Aorta (tissue), 5 donors: ENCODE results near the gene KIAA0408. TPM values are rescaled to one million over a fixed set of nuclear protein-coding genes. Genes with fewer than 3 reads are reported as not detected.

Experiments
- ATAC-seq: fragments of 200-7000 bp; cut with Tn5 transposase; one replicate; pipeline ENCODE4 v1.9.1; 2022; ENCODE audit warnings: moderate library complexity; ENCODE audit not compliant: low FRiP score
- DNase-seq, 2 donors: peaks; one replicate each; pipeline ENCODE4 v3.0.0-alpha.2; 2020
- H3K27ac ChIP-seq, 2 donors: one replicate each; pipeline ENCODE4 v1.5.1; 2013; ENCODE audit warnings: low read length in 2 of 2, mild to moderate bottlenecking in 2 of 2, moderate library complexity in 2 of 2, control low read depth in 1 of 2, inconsistent platforms in 1 of 2, low read depth in 1 of 2
- H3K27me3 ChIP-seq, 2 donors: one replicate each; pipeline ENCODE4 v1.6.1; 2013; ENCODE audit warnings: control low read depth in 1 of 2, low read length in 1 of 2, mild to moderate bottlenecking in 1 of 2, moderate library complexity in 1 of 2; ENCODE audit not compliant: insufficient read depth in 2 of 2, control insufficient read depth in 1 of 2
- H3K36me3 ChIP-seq, 2 donors: one replicate each; pipeline ENCODE4 v1.6.1; 2013; ENCODE audit warnings: control low read depth in 1 of 2, low read length in 1 of 2, mild to moderate bottlenecking in 1 of 2; ENCODE audit not compliant: insufficient read depth in 2 of 2, control insufficient read depth in 1 of 2
- H3K4me1 ChIP-seq, 2 donors: one replicate each; pipeline ENCODE4 v1.6.1; 2013; ENCODE audit warnings: low read length in 2 of 2, control low read depth in 1 of 2, mild to moderate bottlenecking in 1 of 2, moderate library complexity in 1 of 2; ENCODE audit not compliant: insufficient read depth in 2 of 2, control insufficient read depth in 1 of 2
- H3K4me3 ChIP-seq, 2 donors: one replicate each; pipeline ENCODE4 v1.5.1; 2013; ENCODE audit warnings: low read length in 2 of 2, control low read depth in 1 of 2, mild to moderate bottlenecking in 1 of 2
- H3K9me3 ChIP-seq: one replicate; pipeline ENCODE4 v1.6.1; 2013; ENCODE audit warnings: mild to moderate bottlenecking, low read length; ENCODE audit not compliant: control insufficient read depth
- WGBS, 2 donors: extraction: QIAGEN DNeasy Blood & Tissue Kit; methylation state at CpG; one replicate each; pipeline ENCODE4 v1.1.7; 2013; 5-methylcytosine and 5-hydroxymethylcytosine counted together
- intact Hi-C, 2 donors: fragments of 100-400 bp; cut with DNase I; formaldehyde crosslinking; loops; one replicate each; pipeline versions ENCODE4 v1.14.2 to v1.15.0; 2022
- polyA plus RNA-seq, 2 donors: library from polyadenylated mRNA; stranded (reverse); fragments of 200-250 nt; gene quantifications; one replicate each; pipeline ENCODE4 v1.2.3, GENCODE V29; 2013
- total RNA-seq, 2 donors: library from RNA; stranded (reverse); fragmentation: NEBNext Ultra II Directional; extraction: Animal tissue kit (Norgen Biotek cat#: 25700); gene quantifications; one replicate each; pipeline ENCODE4 v1.2.1, GENCODE V29; 2021
- donor health status: healthy with polysubstance abuse.
- donor health status: Bipolar disorder and iron deficiency.
- donor health status: DM: no; HTN: no; CAD: no.
- donor health status: DM: no; HTN: no; CAD: no.
- donor health status: DM: yes; HTN: yes; CAD: no.

KIAA0408 gene
- total and polyA plus RNA-seq, 4 donors, result 0.63 to 6.2 (median 3.1) TPM

DNA sequence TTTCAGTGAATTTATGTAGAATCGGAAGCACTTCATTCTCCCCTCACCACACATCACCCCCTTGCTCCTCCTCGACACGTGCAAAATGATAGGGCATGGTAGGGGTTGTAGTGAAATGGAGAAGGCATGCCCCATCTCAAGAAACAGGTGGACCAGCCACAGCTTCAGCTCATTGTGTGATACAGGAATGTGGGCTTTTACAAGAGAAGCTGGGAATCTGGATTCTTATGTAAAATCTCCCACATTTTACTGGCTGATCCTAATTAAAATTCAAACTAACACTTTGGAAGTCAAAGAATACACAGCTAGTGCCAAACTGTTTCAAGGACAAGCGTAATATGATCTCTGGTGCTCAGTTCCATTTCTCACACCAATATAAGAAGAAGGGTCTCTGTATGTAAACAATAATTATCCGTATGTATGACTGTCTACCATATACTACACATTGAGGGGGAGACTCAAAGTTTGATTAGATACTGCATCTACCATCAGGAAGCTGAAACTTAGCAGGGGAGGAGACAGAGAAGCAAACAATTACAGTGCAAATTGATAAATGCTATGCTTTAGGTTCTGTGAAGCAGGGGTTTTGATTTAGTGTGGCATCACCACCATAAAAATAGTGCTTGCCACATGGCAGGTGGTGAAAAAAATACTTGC lies 24.3 kb upstream of the KIAA0408 start:
- intact Hi-C loops, result no loop called here
- Histone ChIP-seq H3K27ac (no peak overlapping the region), H3K36me3 (no peaks in the 10 kb centered on the region), H3K9me3 (no peaks in the 10 kb centered on the region), H3K4me3 (no peak overlapping the region), H3K27me3 (no peaks in the 10 kb centered on the region), H3K4me1 (no peaks in the 10 kb centered on the region)
- ATAC-seq, result no peak
- DNase-seq, result no peak
- WGBS, 2 donors, result 57 to 73% methylated on average over 5 of the region's 5 CpGs

DNA sequence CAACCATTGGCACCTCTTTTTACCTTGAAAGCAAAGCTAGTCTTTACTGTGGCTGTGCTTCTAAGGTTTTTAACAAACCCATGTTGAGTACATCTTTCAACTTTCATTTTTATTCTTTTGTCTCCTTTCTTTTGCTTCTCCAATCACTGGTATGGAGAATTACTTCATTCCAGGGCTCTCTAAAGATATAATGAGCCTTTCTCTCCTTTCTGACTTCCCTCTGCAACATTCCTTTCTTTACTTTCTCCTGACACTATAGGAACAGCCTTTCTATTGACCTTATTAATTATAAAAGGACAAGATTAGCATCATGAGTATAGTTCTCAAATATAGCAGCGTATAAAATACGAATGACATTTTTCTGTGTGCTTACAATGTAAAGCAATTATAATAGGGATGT lies 23.1 kb upstream of the KIAA0408 start:
- intact Hi-C loops, result no loop called here
- H3K4me3 ChIP-seq, result no peak overlapping the region
- no peaks in the 10 kb centered on the region for H3K36me3 ChIP-seq
- H3K27ac ChIP-seq, result no peak overlapping the region
- H3K27me3 ChIP-seq, result no peaks in the 10 kb centered on the region
- WGBS, 2 donors, result 88 to 92% methylated on average over 2 of the region's 2 CpGs
- H3K4me1 ChIP-seq, result no peaks in the 10 kb centered on the region
- no peaks in the 10 kb centered on the region for H3K9me3 ChIP-seq
- no peak for ATAC-seq
- DNase-seq, result no peak

DNA sequence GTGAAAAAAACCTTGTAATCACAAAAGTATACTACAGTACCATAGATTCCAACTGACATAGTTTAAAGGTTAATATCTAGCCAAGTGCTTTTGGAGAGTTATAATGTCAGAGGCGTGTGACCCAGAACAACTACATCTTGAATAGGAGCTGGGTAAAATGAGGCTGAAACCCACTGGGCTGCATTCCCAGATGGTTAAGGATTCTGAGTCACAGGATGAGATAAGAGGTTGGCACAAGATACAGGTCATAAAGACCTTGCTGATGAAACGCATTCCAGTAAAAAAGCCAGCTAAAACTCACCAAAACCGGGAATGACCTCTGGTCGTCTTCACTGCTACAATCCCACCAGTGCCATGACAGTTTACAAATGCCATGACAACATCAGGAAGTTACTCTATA lies 22.4 kb upstream of the KIAA0408 start:
- Histone ChIP-seq H3K4me1 (no peaks in the 10 kb centered on the region), H3K9me3 (no peaks in the 10 kb centered on the region), H3K27me3 (no peaks in the 10 kb centered on the region), H3K36me3 (no peaks in the 10 kb centered on the region), H3K27ac (no peak overlapping the region), H3K4me3 (no peak overlapping the region)
- intact Hi-C loops, result no loop called here
- 4 to 9% methylated on average over 4 of the region's 4 CpGs for WGBS, 2 donors
- DNase-seq (no peak), ATAC-seq (no peak)

DNA sequence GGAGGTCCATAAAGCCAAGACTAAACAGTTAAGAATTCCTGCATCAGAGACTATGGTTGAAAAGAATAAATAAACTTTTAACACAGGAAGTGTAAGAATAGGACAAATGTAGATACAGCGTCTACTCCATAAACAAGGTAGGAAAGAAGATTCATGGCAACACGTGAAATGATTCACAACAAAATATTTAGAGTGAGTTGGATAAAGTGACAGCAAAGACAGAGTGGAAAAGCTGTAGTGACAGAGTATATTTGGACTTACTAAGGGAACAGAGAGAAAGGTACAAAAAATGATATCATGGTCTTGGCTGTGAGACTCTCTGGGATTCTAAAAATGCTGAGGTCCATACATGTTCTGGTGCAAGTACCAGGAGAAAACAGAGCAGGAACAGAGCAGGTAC lies 21.9 kb upstream of the KIAA0408 start:
- DNase-seq, result no peak
- no peaks in the 10 kb centered on the region for H3K36me3 ChIP-seq
- H3K9me3 ChIP-seq, result no peaks in the 10 kb centered on the region
- no peaks in the 10 kb centered on the region for H3K27me3 ChIP-seq
- intact Hi-C loops, result no loop called here
- WGBS, 2 donors, result 18 to 21% methylated on average over 2 of the region's 2 CpGs
- no peak overlapping the region for H3K4me3 ChIP-seq
- no peaks in the 10 kb centered on the region for H3K4me1 ChIP-seq
- no peak for ATAC-seq
- no peak overlapping the region for H3K27ac ChIP-seq

DNA sequence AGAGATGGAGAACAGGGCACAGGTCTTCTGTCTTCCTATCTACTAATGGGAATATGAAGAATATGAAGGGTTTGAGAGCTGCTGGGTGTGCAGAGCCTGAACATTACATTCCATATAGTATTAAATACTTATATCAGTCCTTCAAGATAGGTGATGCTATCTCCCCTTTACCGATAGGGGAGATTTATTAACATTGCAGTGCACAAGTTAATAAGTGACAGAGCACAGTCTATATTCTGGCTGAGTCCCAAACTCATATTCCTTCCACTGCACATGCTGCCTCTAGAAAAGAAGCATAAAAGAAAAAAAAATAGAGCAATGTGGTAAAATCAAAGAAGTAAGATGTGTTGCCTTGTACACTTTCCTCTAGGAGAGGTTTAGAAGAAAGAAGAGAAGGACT lies 18.5 kb upstream of the KIAA0408 start:
- Histone ChIP-seq H3K27ac (no peak overlapping the region), H3K36me3 (no peaks in the 10 kb centered on the region), H3K4me3 (no peak overlapping the region), H3K9me3 (no peaks in the 10 kb centered on the region), H3K4me1 (no peaks in the 10 kb centered on the region), H3K27me3 (no peaks in the 10 kb centered on the region)
- no peak for DNase-seq
- intact Hi-C loops, result no loop called here
- 86 to 94% methylated on average over 1 of the region's 1 CpG for WGBS, 2 donors
- no peak for ATAC-seq

DNA sequence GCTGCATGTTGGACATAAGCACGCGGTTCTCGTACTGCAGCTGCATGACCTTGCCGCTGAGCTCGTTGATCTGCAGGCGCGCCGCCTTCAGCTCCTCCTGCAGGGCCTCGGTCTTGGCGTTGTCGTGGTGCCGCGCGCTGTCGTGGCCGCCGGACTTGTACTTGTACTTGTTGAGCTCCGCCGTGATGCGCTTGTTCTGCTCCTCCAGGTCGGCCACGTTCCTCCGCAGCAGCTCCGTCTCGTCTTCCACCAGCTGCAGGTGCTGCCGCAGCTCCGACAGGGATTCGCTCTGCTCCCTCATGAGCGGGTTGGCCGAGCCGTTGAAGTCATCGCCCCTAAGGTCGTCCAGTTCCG lies 16.6 kb upstream of the KIAA0408 start:
- intact Hi-C loops, result no loop called here
- no peaks in the 10 kb centered on the region for H3K9me3 ChIP-seq
- no peaks in the 10 kb centered on the region for H3K4me1 ChIP-seq
- DNase-seq (peak; percentile 44 to 77), ATAC-seq (no peak)
- H3K36me3 ChIP-seq, result no peaks in the 10 kb centered on the region
- H3K27me3 ChIP-seq, result no peaks in the 10 kb centered on the region
- no peak overlapping the region for H3K4me3 ChIP-seq
- 80 to 85% methylated on average over 34 of the region's 34 CpGs for WGBS, 2 donors
- H3K27ac ChIP-seq, result no peak overlapping the region

DNA sequence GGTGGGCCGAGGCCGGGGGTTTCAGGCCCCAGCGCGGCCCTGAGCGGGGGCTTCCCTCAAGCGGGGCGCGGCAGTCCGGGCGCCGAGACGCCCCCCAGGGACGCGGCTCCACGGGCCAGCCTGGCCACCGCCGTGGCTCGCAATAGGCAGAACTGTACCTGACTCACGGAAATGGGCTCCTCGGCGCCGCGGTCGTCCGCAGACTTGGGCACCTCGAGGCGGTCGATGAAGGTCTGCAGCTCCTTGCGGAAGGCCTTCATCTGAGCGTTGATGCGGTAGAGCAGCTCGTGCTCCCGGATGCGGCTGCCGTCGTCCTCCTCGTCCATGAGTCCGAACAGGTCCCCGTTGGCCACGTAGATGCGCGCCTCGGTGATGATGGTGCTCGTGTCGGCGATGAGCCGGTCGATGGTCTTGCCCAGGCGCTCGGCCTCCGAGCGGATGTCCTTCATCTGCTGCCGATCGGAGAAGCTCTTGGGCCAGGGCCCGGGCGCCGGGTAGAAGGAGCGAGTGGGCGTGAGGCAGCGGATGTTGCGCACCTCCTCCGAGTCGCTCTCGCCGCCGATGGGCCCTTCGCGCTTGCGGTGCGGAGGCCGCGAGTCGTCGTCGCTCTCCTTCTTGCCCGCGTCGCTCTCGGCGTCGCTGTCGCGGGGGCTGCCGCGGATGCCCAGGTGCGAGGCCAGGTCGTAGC lies 16.1 kb upstream of the KIAA0408 start:
- H3K9me3 ChIP-seq, result no peaks in the 10 kb centered on the region
- peak in 1 of 2 donors; percentile 72 for DNase-seq

DNA sequence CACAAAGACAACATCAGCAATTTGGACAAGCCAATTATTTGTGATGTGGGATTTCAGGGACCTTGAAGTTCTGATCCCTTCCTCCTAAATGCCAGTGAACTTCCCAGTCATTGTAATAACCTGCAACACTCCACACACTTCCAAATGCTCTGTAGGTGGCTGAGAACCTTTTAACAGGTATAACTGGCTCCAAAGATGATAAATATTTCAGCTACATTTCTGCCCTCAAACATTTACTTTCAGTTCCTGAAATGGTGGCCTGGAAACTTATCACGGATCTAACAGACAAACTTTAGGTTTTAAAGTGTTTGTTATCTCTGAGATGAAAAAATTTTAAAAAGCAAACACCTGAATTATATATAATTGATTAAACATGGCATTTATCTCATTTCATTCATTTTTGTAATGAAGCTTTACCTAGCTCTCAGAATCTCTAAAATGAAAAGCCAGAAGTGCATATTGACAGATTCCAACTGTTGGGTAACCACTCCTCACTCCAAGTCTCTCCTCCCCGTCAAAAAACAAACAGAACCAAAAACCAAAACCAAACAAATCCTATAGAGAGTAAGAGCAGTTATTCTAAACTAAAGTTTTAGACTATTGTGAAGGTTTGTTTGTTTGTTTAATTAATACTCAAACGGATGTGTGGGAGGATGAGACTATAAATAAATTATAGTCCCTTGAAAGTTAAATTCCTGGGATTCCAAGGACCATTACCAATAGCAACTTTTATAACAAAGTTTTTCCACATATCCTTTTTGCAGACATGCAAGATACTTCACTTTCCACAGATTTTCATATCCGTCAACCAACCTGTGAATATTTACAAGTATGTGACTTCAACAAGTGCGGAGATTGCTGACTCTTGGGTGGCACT lies 12.4 kb upstream of the KIAA0408 start:
- no peak for ATAC-seq
- Histone ChIP-seq H3K36me3 (no peaks in the 10 kb centered on the region), H3K27me3 (no peaks in the 10 kb centered on the region), H3K4me3 (no peak overlapping the region), H3K4me1 (no peaks in the 10 kb centered on the region), H3K9me3 (no peaks in the 10 kb centered on the region), H3K27ac (no peak overlapping the region)
- 51 to 60% methylated on average over 5 of the region's 5 CpGs for WGBS, 2 donors
- intact Hi-C loops, result no loop called here
- no peak for DNase-seq

More for the DNA sequence above, 16.1 kb upstream of the KIAA0408 start:
- Histone ChIP-seq H3K27ac (no peak overlapping the region), H3K36me3 (no peaks in the 10 kb centered on the region), H3K27me3 (no peaks in the 10 kb centered on the region), H3K4me3 (no peak overlapping the region), H3K4me1 (no peaks in the 10 kb centered on the region)
- WGBS, 2 donors, result 87 to 88% methylated on average over 87 of the region's 87 CpGs
- ATAC-seq, result no peak
- intact Hi-C loops, result no loop called here
